Heart left ventricle (tissue), 16 donors: Measurements from ENCODE around the gene ZEB1. TPM values are rescaled to one million over a fixed set of nuclear protein-coding genes. Genes with fewer than 3 reads are reported as not detected.
"Not testable (repeated sequence)": the region's sequence is repeated elsewhere in the genome, so short reads cannot be mapped to it uniquely, and the experiment has no call there.

Source experiments
- ATAC-seq, 4 donors: fragments of 200-7000 bp; cut with Tn5 transposase; one replicate each; pipeline ENCODE4 v1.9.1; 2020 to 2022; ENCODE audit warnings: moderate library complexity in 4 of 4, mild to moderate bottlenecking in 3 of 4, moderate number of reproducible peaks in 1 of 4
- DNase-seq, 5 donors: peaks; one replicate each; pipeline ENCODE4 v3.0.0-alpha.2; 2020
- H3K27ac ChIP-seq, 12 donors: fragments of 200-600 bp; sonication (generic) in 4 of 12; one replicate each; pipeline versions ENCODE4 v1.5.0 to v1.8.0; 2016 to 2022; ENCODE audit warnings: mild to moderate bottlenecking in 2 of 12
- H3K27me3 ChIP-seq, 9 donors: fragments of 200-600 bp; sonication (generic) in 2 of 9; one replicate each; pipeline versions ENCODE4 v1.5.1 to v1.8.0; 2016 to 2022; ENCODE audit warnings: mild to moderate bottlenecking in 3 of 9
- H3K36me3 ChIP-seq, 9 donors: fragments of 200-600 bp; sonication (generic) in 2 of 9; one replicate each; pipeline versions ENCODE4 v1.5.0 to v1.8.0; 2018 to 2022; ENCODE audit warnings: mild to moderate bottlenecking in 2 of 9
- H3K4me1 ChIP-seq, 12 donors: fragments of 200-600 bp; sonication (generic) in 4 of 12; one replicate each; pipeline versions ENCODE4 v1.5.0 to v1.8.0; 2016 to 2022; ENCODE audit warnings: mild to moderate bottlenecking in 3 of 12
- H3K4me3 ChIP-seq, 12 donors: fragments of 200-600 bp; sonication (generic) in 4 of 12; one replicate each; pipeline versions ENCODE4 v1.5.0 to v1.8.0; 2017 to 2022; ENCODE audit warnings: mild to moderate bottlenecking in 9 of 12, moderate library complexity in 4 of 12
- H3K9me3 ChIP-seq, 12 donors: fragments of 200-600 bp; sonication (generic) in 4 of 12; one replicate each; pipeline versions ENCODE4 v1.5.0 to v1.8.0; 2016 to 2022; ENCODE audit warnings: mild to moderate bottlenecking in 1 of 12
- POLR2A ChIP-seq, 2 donors: fragments of 450-650 bp; IDR thresholded peaks; one replicate each; pipeline ENCODE4 v1.6.1; 2017; ENCODE audit warnings: antibody characterized with exemption in 2 of 2, mild to moderate bottlenecking in 2 of 2, moderate library complexity in 2 of 2
- WGBS, 4 donors: extraction: QIAGEN DNeasy Blood & Tissue Kit in 2 of 4; methylation state at CpG; one replicate each; pipeline versions ENCODE4 v1.1.5 to v1.1.7; 2013 to 2018; 5-methylcytosine and 5-hydroxymethylcytosine counted together
- intact Hi-C, 10 donors: fragments of 100-400 bp; cut with DNase I; formaldehyde crosslinking; loops; one replicate each; pipeline versions ENCODE4 v1.11.1 to v1.14.2; 2022
- polyA plus RNA-seq, 2 donors: library from polyadenylated mRNA; stranded (reverse); fragments of 200-250 nt; gene quantifications; one replicate each; pipeline ENCODE4 v1.2.3, GENCODE V29; 2013
- total RNA-seq, 9 donors: library from RNA; depleted of rRNA in 2 of 9; stranded (reverse); fragments of >200 nt in 2 of 9; fragmentation: NEBNext Ultra II Directional in 3 of 9; extraction: Animal tissue kit (Norgen Biotek cat#: 25700) in 3 of 9; gene quantifications; one replicate each; pipeline versions ENCODE4 v1.1.0 to v1.2.4, GENCODE V29; 2016 to 2023
- TF ChIP-seq, protein P1 (sequence below), 12 donors: fragments of 200-600 bp; sonication (generic) in 4 of 12; IDR thresholded peaks; one replicate each; pipeline versions ENCODE4 v1.5.0 to v1.8.0; 2018 to 2022; ENCODE audit warnings: antibody characterized with exemption in 12 of 12, mild to moderate bottlenecking in 5 of 12
- donor health status: ischemic (EF 13 %, LVEDD 7.1; RV severe dilation, severe dysfunction).
- donor health status: healthy with polysubstance abuse.
- donor health status: DM: no; HTN: yes; CAD: no.
- donor health status: DM: no; HTN: no; CAD: no.
- donor health status: ischemic (EF 25% LVEDD 6.9; RV normal size, moderate dysfunction).
- donor health status: ischemic (EF 25% LVEDD 5.7; RV mildly dilated, moderate dysfunction).
- donor health status: healthy.
- donor health status: DM: yes; HTN: yes; CAD: no.
- donor health status: ischemic (EF 35%, LVEDD 5.7; RV mildly dilated, moderate dysfunction).
- donor health status: nonischemic (EF 11% LVEDD 7.7; RV severe dilation, severe dysfunction).
- donor health status: DM: yes; HTN: yes; CAD: no.
- donor health status: PGD.
- donor health status: ischemic (EF 29% LVEDD 5.4; RV normal size, mild dysfunction).
- donor health status: nonischemic (EF 23%, LVEDD 6.1; RV moderate dilation, normal function).

ZEB1 gene
- total and polyA plus RNA-seq, 11 donors: 15.4 to 135 (median 95.6) TPM

DNA sequence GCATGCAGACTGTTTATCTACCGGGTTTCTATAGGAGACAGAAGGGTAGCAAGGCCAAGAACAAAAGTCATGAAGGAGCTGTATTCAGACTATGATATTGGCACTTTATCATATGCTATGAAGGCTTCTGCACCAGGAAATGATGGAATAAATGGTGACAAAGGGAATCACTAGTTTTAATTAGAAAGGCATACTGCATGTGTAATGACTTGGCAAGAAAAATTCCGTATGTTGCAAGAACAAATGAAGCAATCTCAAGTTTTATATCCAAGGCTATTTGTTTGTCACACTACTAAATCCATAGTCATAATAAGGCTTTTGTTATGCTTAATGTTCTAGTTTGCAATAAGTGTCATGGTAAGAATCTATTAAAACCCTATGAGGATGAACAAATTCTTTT lies 230.9 kb downstream of the ZEB1 start:
- ATAC-seq (no peak), DNase-seq (no peak)
- peaks cover 0 to 8% (median 0%) of the 10 kb centered on the region in 12 donors for H3K4me1 ChIP-seq
- no peaks in the 10 kb centered on the region for H3K36me3 ChIP-seq
- intact Hi-C loops: no loop called here
- no peaks in the 10 kb centered on the region for H3K9me3 ChIP-seq
- no peak overlapping the region for H3K27ac ChIP-seq
- no peaks in the 10 kb centered on the region for H3K27me3 ChIP-seq
- WGBS, 4 donors: 49 to 67% (median 55%) methylated on average over 2 of the region's 2 CpGs
- TF ChIP-seq POLR2A (IDR thresholded peaks at IDR 0.05): no peak
- TF ChIP-seq, protein P1, sequence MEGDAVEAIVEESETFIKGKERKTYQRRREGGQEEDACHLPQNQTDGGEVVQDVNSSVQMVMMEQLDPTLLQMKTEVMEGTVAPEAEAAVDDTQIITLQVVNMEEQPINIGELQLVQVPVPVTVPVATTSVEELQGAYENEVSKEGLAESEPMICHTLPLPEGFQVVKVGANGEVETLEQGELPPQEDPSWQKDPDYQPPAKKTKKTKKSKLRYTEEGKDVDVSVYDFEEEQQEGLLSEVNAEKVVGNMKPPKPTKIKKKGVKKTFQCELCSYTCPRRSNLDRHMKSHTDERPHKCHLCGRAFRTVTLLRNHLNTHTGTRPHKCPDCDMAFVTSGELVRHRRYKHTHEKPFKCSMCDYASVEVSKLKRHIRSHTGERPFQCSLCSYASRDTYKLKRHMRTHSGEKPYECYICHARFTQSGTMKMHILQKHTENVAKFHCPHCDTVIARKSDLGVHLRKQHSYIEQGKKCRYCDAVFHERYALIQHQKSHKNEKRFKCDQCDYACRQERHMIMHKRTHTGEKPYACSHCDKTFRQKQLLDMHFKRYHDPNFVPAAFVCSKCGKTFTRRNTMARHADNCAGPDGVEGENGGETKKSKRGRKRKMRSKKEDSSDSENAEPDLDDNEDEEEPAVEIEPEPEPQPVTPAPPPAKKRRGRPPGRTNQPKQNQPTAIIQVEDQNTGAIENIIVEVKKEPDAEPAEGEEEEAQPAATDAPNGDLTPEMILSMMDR (IDR thresholded peaks at IDR 0.05): no peak
- no peak overlapping the region for H3K4me3 ChIP-seq

DNA sequence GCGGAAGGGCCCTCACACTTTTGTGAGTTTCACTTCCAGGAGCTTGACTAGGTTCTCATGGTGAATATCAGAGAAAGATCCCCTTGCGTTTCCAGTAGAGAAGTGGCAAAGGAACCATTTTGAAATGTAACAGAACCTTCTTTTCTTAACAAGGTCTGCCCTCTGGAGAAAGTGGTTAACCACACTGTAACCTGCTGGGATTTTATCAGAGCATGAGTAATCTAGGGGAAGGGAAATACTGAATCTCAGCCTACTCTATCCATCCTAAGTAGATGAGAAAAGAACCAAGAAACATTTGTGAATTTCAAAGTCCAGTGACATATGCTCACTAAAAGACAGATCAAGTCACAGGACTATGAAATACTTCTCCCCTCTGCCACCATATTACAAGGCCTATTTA lies 235.5 kb downstream of the ZEB1 start:
- no peak for DNase-seq
- WGBS, 4 donors: 91 to 95% (median 91%) methylated on average over 2 of the region's 2 CpGs
- intact Hi-C loops: no loop called here
- no peaks in the 10 kb centered on the region for H3K27me3 ChIP-seq
- peaks cover 0 to 7% (median 0%) of the 10 kb centered on the region in 12 donors for H3K4me1 ChIP-seq
- ATAC-seq: no peak
- no peaks in the 10 kb centered on the region for H3K36me3 ChIP-seq
- H3K27ac ChIP-seq: no peak overlapping the region
- H3K9me3 ChIP-seq: peaks cover 0 to 38% (median 21%) of the 10 kb centered on the region in 12 donors
- no peak overlapping the region for H3K4me3 ChIP-seq
- TF ChIP-seq, protein P1 (IDR thresholded peaks at IDR 0.05): no peak
- TF ChIP-seq POLR2A (IDR thresholded peaks at IDR 0.05): no peak

DNA sequence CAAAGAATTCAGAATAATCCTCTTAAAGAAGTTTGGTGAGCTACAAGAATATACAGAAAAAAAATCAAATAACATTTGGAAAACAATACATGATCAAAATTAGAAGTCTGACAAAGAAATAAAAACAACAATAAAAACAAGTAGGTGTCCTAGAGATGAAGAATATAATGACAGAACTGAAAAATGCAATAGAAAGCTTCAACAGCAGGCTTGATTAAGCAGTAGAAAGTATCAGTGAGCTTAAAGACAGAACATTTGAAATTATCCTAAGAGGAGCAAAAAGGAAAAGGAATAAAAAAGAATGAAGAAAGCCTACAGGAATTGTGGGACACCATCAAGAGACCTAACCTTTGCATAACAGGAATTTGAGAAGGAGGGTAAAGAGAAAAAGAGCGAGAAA lies 238.8 kb downstream of the ZEB1 start:
- TF ChIP-seq, protein P1 (IDR thresholded peaks at IDR 0.05): no peak
- TF ChIP-seq POLR2A (IDR thresholded peaks at IDR 0.05): no peak
- no peak overlapping the region for H3K27ac ChIP-seq
- ATAC-seq (no peak), DNase-seq (no peak)
- 86 to 92% (median 91%) methylated on average over 1 of the region's 1 CpG for WGBS, 4 donors
- no peaks in the 10 kb centered on the region for H3K36me3 ChIP-seq
- H3K9me3 ChIP-seq: peaks cover 0 to 55% (median 31%) of the 10 kb centered on the region in 12 donors
- H3K4me3 ChIP-seq: no peak overlapping the region
- H3K27me3 ChIP-seq: no peaks in the 10 kb centered on the region
- intact Hi-C loops: no loop called here
- H3K4me1 ChIP-seq: no peaks in the 10 kb centered on the region

DNA sequence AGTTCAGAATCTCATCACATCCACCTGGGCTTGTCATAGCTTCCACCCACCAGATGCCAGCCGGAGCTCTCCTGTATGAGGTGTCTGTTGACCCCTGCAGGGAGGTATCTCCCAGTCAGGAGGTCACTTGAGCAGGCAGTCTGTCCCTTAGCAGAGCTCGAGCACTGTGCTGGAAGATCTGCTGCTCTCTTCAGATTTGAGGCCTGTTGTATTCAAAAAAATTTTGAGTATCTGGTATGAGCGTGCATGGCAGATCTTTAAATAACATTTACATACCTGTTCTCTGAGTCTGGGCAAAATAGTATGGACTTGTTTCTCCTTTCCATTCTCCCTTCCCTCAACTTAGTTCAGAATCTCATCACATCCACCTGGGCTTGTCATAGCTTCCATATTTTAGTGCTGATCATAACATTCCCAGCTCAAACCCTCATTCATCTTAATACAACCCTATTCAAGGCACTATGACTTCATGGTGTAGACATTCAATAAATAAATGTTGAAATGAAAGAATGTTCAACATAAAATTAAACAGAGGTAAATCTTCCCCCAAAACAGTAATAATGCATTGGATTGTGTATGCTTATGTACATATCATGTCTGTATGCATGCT lies 249.3 kb downstream of the ZEB1 start:
- H3K4me3 ChIP-seq, H3K27me3 ChIP-seq, ATAC-seq, H3K27ac ChIP-seq, H3K4me1 ChIP-seq, DNase-seq, intact Hi-C loops, H3K36me3 ChIP-seq: not testable (repeated sequence)
- H3K9me3 ChIP-seq: peaks cover 0 to 35% (median 0%) of the 10 kb centered on the region in 12 donors
- 65 to 84% (median 76%) methylated on average over 3 of the region's 3 CpGs for WGBS, 4 donors

DNA sequence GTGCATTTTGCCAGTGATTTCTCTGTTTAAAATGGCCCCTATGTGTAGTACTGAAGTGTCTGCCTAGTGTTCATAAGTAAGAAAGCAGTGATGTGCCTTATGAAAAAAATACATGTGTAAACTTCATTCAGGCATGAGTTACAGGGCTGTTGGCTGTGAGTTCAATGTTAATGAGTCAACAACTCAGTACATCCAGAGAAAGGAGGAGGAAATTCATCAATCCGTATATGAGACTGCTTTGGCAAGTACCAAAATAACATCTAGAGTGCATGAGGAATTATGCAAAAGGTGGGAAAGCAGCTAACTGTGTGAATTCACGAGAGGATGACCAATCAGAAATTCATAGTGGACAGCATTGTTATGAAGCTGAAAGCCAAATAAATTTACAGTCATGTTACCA lies 255.6 kb downstream of the ZEB1 start:
- no peak for ATAC-seq
- Histone ChIP-seq H3K27me3 (no peaks in the 10 kb centered on the region), H3K9me3 (peaks cover 0 to 26% (median 3%) of the 10 kb centered on the region in 12 donors), H3K4me1 (no peaks in the 10 kb centered on the region), H3K36me3 (no peaks in the 10 kb centered on the region), H3K4me3 (no peak overlapping the region), H3K27ac (no peak overlapping the region)
- DNase-seq: no peak
- intact Hi-C loops: no loop called here
- 61 to 72% (median 64%) methylated on average over 2 of the region's 2 CpGs for WGBS, 4 donors
- TF ChIP-seq, protein P1 (IDR thresholded peaks at IDR 0.05): no peak
- TF ChIP-seq POLR2A (IDR thresholded peaks at IDR 0.05): no peak
